TTC549 (cell line): Measurements from ENCODE around the gene ERVFRD-1.
"Not testable (repeated sequence)": the region's sequence is repeated elsewhere in the genome, so short reads cannot be mapped to it uniquely, and the experiment has no call there.

Experiments used
- FAIRE-seq: peaks from 2 replicates; lab custom pipeline; 2012; peaks lifted over from hg19 to GRCh38; lab: Jason Lieb, UNC

The ERVFRD-1 gene

GRCh38 chr6:11128608-11129007, 17.1 kb upstream of the ERVFRD-1 start:
- no peak for FAIRE-seq

GRCh38 chr6:11126876-11127275, 15.4 kb upstream of the ERVFRD-1 start:
- no peak for FAIRE-seq

GRCh38 chr6:11123978-11124377, 12.5 kb upstream of the ERVFRD-1 start:
- no peak for FAIRE-seq

GRCh38 chr6:11122380-11122779, 10.9 kb upstream of the ERVFRD-1 start:
- FAIRE-seq = no peak

- no peak for FAIRE-seq
Measured at GRCh38 chr6:11121851-11122250, 10.3 kb upstream of the ERVFRD-1 start.

GRCh38 chr6:11120271-11121005, 8.9 kb upstream of the ERVFRD-1 start:
- FAIRE-seq = no peak

GRCh38 chr6:11115808-11116536, 4.4 kb upstream of the ERVFRD-1 start:
- FAIRE-seq = not testable (repeated sequence)

GRCh38 chr6:11113038-11113437, 1.5 kb upstream of the ERVFRD-1 start:
- FAIRE-seq = no peak

GRCh38 chr6:11111769-11112437, 378 bp upstream of the ERVFRD-1 start:
- no peak for FAIRE-seq

- no peak for FAIRE-seq
Measured at GRCh38 chr6:11108726-11109125, 2.8 kb downstream of the ERVFRD-1 start.

- FAIRE-seq = no peak
Measured at GRCh38 chr6:11103065-11103464, 8.5 kb downstream of the ERVFRD-1 start.

GRCh38 chr6:11101417-11101816, 10.1 kb downstream of the ERVFRD-1 start:
- FAIRE-seq = no peak

GRCh38 chr6:11098004-11098403, 13.5 kb downstream of the ERVFRD-1 start:
- FAIRE-seq = no peak

- FAIRE-seq = no peak
Measured at GRCh38 chr6:11097476-11097875, 14.0 kb downstream of the ERVFRD-1 start.

- FAIRE-seq = no peak
Measured at GRCh38 chr6:11096109-11096508, 15.4 kb downstream of the ERVFRD-1 start.

GRCh38 chr6:11094941-11095340, 16.6 kb downstream of the ERVFRD-1 start:
- FAIRE-seq = no peak

GRCh38 chr6:11094411-11094851, 17.1 kb downstream of the ERVFRD-1 start:
- FAIRE-seq = no peak

- FAIRE-seq = peak; percentile 64
Measured at GRCh38 chr6:11093626-11094410, 17.7 kb downstream of the ERVFRD-1 start, which contains the start of gene SMIM13. Gene SMIM13, plus strand, starts transcription at chr6:11093834. Its CDS starts 480 bp downstream, at chr6:11094314.

GRCh38 chr6:11093376-11093625, 18.2 kb downstream of the ERVFRD-1 start:
- FAIRE-seq = no peak

GRCh38 chr6:11092668-11093375, 18.7 kb downstream of the ERVFRD-1 start:
- FAIRE-seq = no peak

- FAIRE-seq = not testable (repeated sequence)
Measured at GRCh38 chr6:11091141-11091540, 20.4 kb downstream of the ERVFRD-1 start.

- no peak for FAIRE-seq
Measured at GRCh38 chr6:11089695-11090094, 21.8 kb downstream of the ERVFRD-1 start.
